Measurements from ENCODE around the gene CTSH. TPM values are rescaled to one million over a fixed set of nuclear protein-coding genes. Genes with fewer than 3 reads are reported as not detected.

Gene CTSH
- total RNA-seq, 1 donor from 2014 or later = 112 TPM

- H3K27ac ChIP-seq = no peak overlapping the region
Observed at GRCh38 chr15:78934655-78935023, 10.2 kb downstream of the CTSH start.

GRCh38 chr15:78933823-78934654 lies 10.8 kb downstream of the CTSH start:
- no peak for TF ChIP-seq CTCF (IDR thresholded peaks at IDR 0.05)
- peak overlapping the region; percentile 16 to 35 for H3K4me3 ChIP-seq
- H3K36me3 ChIP-seq = no peaks in the 10 kb centered on the region
- H3K4me1 ChIP-seq = peaks cover 3 to 15% of the 10 kb centered on the region in 2 donors
- no peak for DNase-seq (ENCODE audit: low spot score in 2 of 2)
- peak overlapping the region; percentile 3 to 20 for H3K27ac ChIP-seq
- intact Hi-C loops (cut with DNase I) = no loop called here
- H3K9me3 ChIP-seq = no peaks in the 10 kb centered on the region
- H3K27me3 ChIP-seq = no peaks in the 10 kb centered on the region

More at GRCh38 chr15:78934655-78935023, 10.2 kb downstream of the CTSH start:
- Histone ChIP-seq H3K4me3 (no peak overlapping the region), H3K4me1 (peaks cover 3 to 15% of the 10 kb centered on the region in 2 donors), H3K27me3 (no peaks in the 10 kb centered on the region), H3K36me3 (no peaks in the 10 kb centered on the region), H3K9me3 (no peaks in the 10 kb centered on the region)
- DNase-seq (ENCODE audit: low spot score in 2 of 2) = no peak
- no peak for TF ChIP-seq CTCF (IDR thresholded peaks at IDR 0.05)
- intact Hi-C loops (cut with DNase I) = no loop called here

GRCh38 chr15:78933187-78933822 lies 11.5 kb downstream of the CTSH start:
- no peak for DNase-seq (ENCODE audit: low spot score in 2 of 2)

GRCh38 chr15:78932258-78932808 lies 12.5 kb downstream of the CTSH start:
- H3K36me3 ChIP-seq = peaks cover 6 to 9% of the 10 kb centered on the region in 2 donors

More at GRCh38 chr15:78933187-78933822, 11.5 kb downstream of the CTSH start:
- Histone ChIP-seq H3K27ac (peak overlapping the region; percentile 3 to 20), H3K9me3 (no peaks in the 10 kb centered on the region), H3K4me3 (peak overlapping the region; percentile 16 to 35), H3K36me3 (peaks cover 0 to 3% of the 10 kb centered on the region in 2 donors), H3K27me3 (no peaks in the 10 kb centered on the region), H3K4me1 (peaks cover 3 to 15% of the 10 kb centered on the region in 2 donors)
- TF ChIP-seq CTCF (IDR thresholded peaks at IDR 0.05) = no peak
- intact Hi-C loops (cut with DNase I) = no loop called here

More at GRCh38 chr15:78932258-78932808, 12.5 kb downstream of the CTSH start:
- H3K27me3 ChIP-seq = no peaks in the 10 kb centered on the region
- no peak overlapping the region for H3K4me3 ChIP-seq
- TF ChIP-seq CTCF (IDR thresholded peaks at IDR 0.05) = no peak
- H3K4me1 ChIP-seq = peaks cover 3 to 15% of the 10 kb centered on the region in 2 donors
- intact Hi-C loops (cut with DNase I) = no loop called here
- no peak for DNase-seq (ENCODE audit: low spot score in 2 of 2)
- H3K9me3 ChIP-seq = no peaks in the 10 kb centered on the region
- peak overlapping the region in 1 of 2 donors; percentile 42 for H3K27ac ChIP-seq
